CD4-positive, alpha-beta memory T cell (primary cell): ENCODE data around the gene CRYAA. TPM values are rescaled to one million over a fixed set of nuclear protein-coding genes. Genes with fewer than 3 reads are reported as not detected.

Experiments used
- CTCF ChIA-PET: fragments of 350-600 bp; sonication (Branson Sonifier 250); formaldehyde crosslinking; loops from one replicate; lab custom pipeline; 2021; ENCODE audit warnings: inconsistent platforms; ENCODE audit not compliant: partially characterized antibody; lab: Charles Lee
- POLR2A ChIA-PET: fragments of 350-600 bp; sonication (Branson Sonifier 250); formaldehyde crosslinking; loops from one replicate; lab custom pipeline; 2021; ENCODE audit not compliant: partially characterized antibody; lab: Charles Lee
- DNase-seq, 5 donors: peaks; one replicate each; pipeline versions ENCODE4 v3.0.0 to v3.0.0-alpha.2; 2020 to 2022; ENCODE audit warnings: mixed read lengths in 1 of 5
- H3K27ac ChIP-seq: one replicate; pipeline ENCODE4 v1.7.0; 2013; ENCODE audit warnings: low read depth, low read length
- H3K27me3 ChIP-seq: 2 replicates; pipeline ENCODE4 v1.7.0; 2013; ENCODE audit warnings: mild to moderate bottlenecking, low read length, moderate library complexity; ENCODE audit not compliant: insufficient read depth
- H3K36me3 ChIP-seq: 2 replicates; pipeline ENCODE4 v1.7.0; 2013; ENCODE audit warnings: mild to moderate bottlenecking, low read length, moderate library complexity; ENCODE audit not compliant: insufficient read depth
- H3K4me1 ChIP-seq: 2 replicates; pipeline ENCODE4 v1.7.0; 2013; ENCODE audit warnings: mild to moderate bottlenecking, low read length, moderate library complexity; ENCODE audit not compliant: insufficient read depth
- H3K4me3 ChIP-seq, 2 donors: one replicate each; pipeline ENCODE4 v1.7.0; 2013; ENCODE audit warnings: low read length in 2 of 2, mild to moderate bottlenecking in 1 of 2
- H3K9me3 ChIP-seq, 2 donors: one replicate each; pipeline ENCODE4 v1.7.0; 2013; ENCODE audit warnings: low read length in 2 of 2, control low read depth in 1 of 2; ENCODE audit not compliant: control insufficient read depth in 1 of 2
- H3K27ac Mint-ChIP-seq, 7 donors: one replicate each; pipeline ENCODE4 v1.8.0; 2020 to 2021; ENCODE audit warnings: mixed read lengths in 7 of 7, mild to moderate bottlenecking in 6 of 7, inconsistent platforms in 3 of 7, moderate library complexity in 3 of 7
- H3K27me3 Mint-ChIP-seq, 2 donors: one replicate each; pipeline ENCODE4 v1.8.0; 2020 to 2021; ENCODE audit warnings: mixed read lengths in 2 of 2
- H3K36me3 Mint-ChIP-seq, 2 donors: one replicate each; pipeline ENCODE4 v1.8.0; 2020 to 2021; ENCODE audit warnings: mixed read lengths in 2 of 2, inconsistent platforms in 1 of 2, mild to moderate bottlenecking in 1 of 2
- H3K4me1 Mint-ChIP-seq, 4 donors: one replicate each; pipeline ENCODE4 v1.8.0; 2020 to 2021; ENCODE audit warnings: mixed read lengths in 4 of 4, mild to moderate bottlenecking in 1 of 4
- H3K4me3 Mint-ChIP-seq, 8 donors: one replicate each; pipeline ENCODE4 v1.8.0; 2020 to 2021; ENCODE audit warnings: mixed read lengths in 8 of 8, mild to moderate bottlenecking in 7 of 8, moderate library complexity in 6 of 8, inconsistent platforms in 3 of 8
- H3K9me3 Mint-ChIP-seq, 8 donors: one replicate each; pipeline ENCODE4 v1.8.0; 2020 to 2021; ENCODE audit warnings: mixed read lengths in 8 of 8, mild to moderate bottlenecking in 5 of 8, inconsistent platforms in 3 of 8, moderate library complexity in 1 of 8
- intact Hi-C: fragments of 100-400 bp; cut with micrococcal nuclease; formaldehyde crosslinking; loops from one replicate; pipeline ENCODE4 v1.15.1; 2023
- polyA plus RNA-seq, 2 donors: library from polyadenylated mRNA; unstranded; fragments of 300-500 nt; fragmentation: Illumina TruSeq; gene quantifications; one replicate each; pipeline ENCODE4 v1.2.3, GENCODE V29; 2021
- total RNA-seq, 2 experiments: library from RNA; stranded (reverse); gene quantifications; one replicate each; pipeline ENCODE4 v1.2.3, GENCODE V29; 2021

The CRYAA gene
- total and polyA plus RNA-seq, 4 experiments from 2014 or later, result not detected

GRCh38 chr21:43194303-43195120, 25.7 kb downstream of the CRYAA start:
- no peaks in the 10 kb centered on the region for H3K36me3 ChIP-seq
- H3K36me3 Mint-ChIP-seq, result peaks cover 3 to 8% of the 10 kb centered on the region in 2 donors
- no peak overlapping the region for H3K27ac ChIP-seq
- no peaks in the 10 kb centered on the region for H3K9me3 ChIP-seq
- POLR2A ChIA-PET, result no interaction called here
- DNase-seq, result no peak
- H3K4me3 ChIP-seq, result no peak overlapping the region
- CTCF ChIA-PET, result no interaction called here
- peaks cover 4 to 9% (median 6%) of the 10 kb centered on the region in 4 donors for H3K4me1 Mint-ChIP-seq
- no peaks in the 10 kb centered on the region for H3K4me1 ChIP-seq
- intact Hi-C loops, result no loop called here
- no peak overlapping the region for H3K4me3 Mint-ChIP-seq
- H3K9me3 Mint-ChIP-seq, result peaks cover 4 to 24% (median 17%) of the 10 kb centered on the region in 8 donors
- H3K27me3 ChIP-seq, result no peaks in the 10 kb centered on the region
- peak overlapping the region in 1 of 7 donors; percentile 22 for H3K27ac Mint-ChIP-seq
- H3K27me3 Mint-ChIP-seq, result peaks cover 11 to 14% of the 10 kb centered on the region in 2 donors

GRCh38 chr21:43195121-43196021, 26.6 kb downstream of the CRYAA start:
- Mint-ChIP-seq H3K27ac (no peak overlapping the region), H3K27me3 (peaks cover 8 to 15% of the 10 kb centered on the region in 2 donors), H3K4me3 (no peak overlapping the region), H3K4me1 (peaks cover 2 to 9% (median 6%) of the 10 kb centered on the region in 4 donors), H3K9me3 (peaks cover 7 to 30% (median 22%) of the 10 kb centered on the region in 8 donors), H3K36me3 (peaks cover 4 to 8% of the 10 kb centered on the region in 2 donors)
- ChIA-PET POLR2A (no interaction called here), CTCF (no interaction called here)
- H3K9me3 ChIP-seq, result no peaks in the 10 kb centered on the region
- no peak for DNase-seq
- intact Hi-C loops, result no loop called here
- no peak overlapping the region for H3K4me3 ChIP-seq
- H3K27me3 ChIP-seq, result no peaks in the 10 kb centered on the region
- H3K27ac ChIP-seq, result no peak overlapping the region
- no peaks in the 10 kb centered on the region for H3K4me1 ChIP-seq
- H3K36me3 ChIP-seq, result no peaks in the 10 kb centered on the region

- Histone ChIP-seq H3K27ac (no peak overlapping the region), H3K4me3 (no peak overlapping the region), H3K27me3 (no peaks in the 10 kb centered on the region), H3K4me1 (no peaks in the 10 kb centered on the region), H3K9me3 (peaks cover 0 to 7% of the 10 kb centered on the region in 2 donors), H3K36me3 (no peaks in the 10 kb centered on the region)
- intact Hi-C loops, result no loop called here
- Mint-ChIP-seq H3K9me3 (peaks cover 7 to 43% (median 33%) of the 10 kb centered on the region in 8 donors), H3K27me3 (peaks cover 5 to 15% of the 10 kb centered on the region in 2 donors), H3K27ac (no peak overlapping the region), H3K36me3 (peaks cover 4 to 8% of the 10 kb centered on the region in 2 donors), H3K4me3 (peak overlapping the region in 1 of 8 donors; percentile 30), H3K4me1 (peaks cover 2 to 9% (median 6%) of the 10 kb centered on the region in 4 donors)
- ChIA-PET POLR2A (no interaction called here), CTCF (no interaction called here)
- no peak for DNase-seq
Observed at GRCh38 chr21:43196826-43197225, 28.0 kb downstream of the CRYAA start.

- CTCF ChIA-PET, result no interaction called here
Observed at GRCh38 chr21:43198376-43198775, 29.6 kb downstream of the CRYAA start.

GRCh38 chr21:43201491-43201890, 32.7 kb downstream of the CRYAA start:
- DNase-seq, result no peak
- no peak overlapping the region for H3K27ac Mint-ChIP-seq
- ChIA-PET POLR2A (no interaction called here), CTCF (no interaction called here)
- peaks cover 2 to 9% (median 6%) of the 10 kb centered on the region in 4 donors for H3K4me1 Mint-ChIP-seq
- no peak overlapping the region for H3K4me3 Mint-ChIP-seq
- H3K4me1 ChIP-seq, result no peaks in the 10 kb centered on the region
- H3K9me3 ChIP-seq, result peaks cover 0 to 7% of the 10 kb centered on the region in 2 donors
- no peak overlapping the region for H3K4me3 ChIP-seq
- H3K27me3 Mint-ChIP-seq, result peaks cover 10 to 16% of the 10 kb centered on the region in 2 donors
- H3K36me3 ChIP-seq, result no peaks in the 10 kb centered on the region
- H3K9me3 Mint-ChIP-seq, result peaks cover 7 to 63% (median 40%) of the 10 kb centered on the region in 8 donors
- H3K27me3 ChIP-seq, result no peaks in the 10 kb centered on the region
- H3K36me3 Mint-ChIP-seq, result peaks cover 4 to 5% of the 10 kb centered on the region in 2 donors
- intact Hi-C loops, result no loop called here
- no peak overlapping the region for H3K27ac ChIP-seq

More at GRCh38 chr21:43198376-43198775, 29.6 kb downstream of the CRYAA start:
- intact Hi-C loops, result no loop called here
- Mint-ChIP-seq H3K27me3 (peaks cover 5 to 15% of the 10 kb centered on the region in 2 donors), H3K27ac (peak overlapping the region in 2 of 7 donors; percentile 37 to 70), H3K36me3 (peaks cover 4 to 5% of the 10 kb centered on the region in 2 donors), H3K4me1 (peaks cover 2 to 9% (median 6%) of the 10 kb centered on the region in 4 donors), H3K4me3 (peak overlapping the region in 1 of 8 donors; percentile 52), H3K9me3 (peaks cover 7 to 53% (median 38%) of the 10 kb centered on the region in 8 donors)
- Histone ChIP-seq H3K4me1 (no peaks in the 10 kb centered on the region), H3K4me3 (no peak overlapping the region), H3K36me3 (no peaks in the 10 kb centered on the region), H3K9me3 (peaks cover 0 to 7% of the 10 kb centered on the region in 2 donors), H3K27ac (no peak overlapping the region), H3K27me3 (no peaks in the 10 kb centered on the region)
- DNase-seq, result no peak
- POLR2A ChIA-PET, result no interaction called here

- Mint-ChIP-seq H3K27ac (no peak overlapping the region), H3K27me3 (peaks cover 10 to 14% of the 10 kb centered on the region in 2 donors), H3K4me1 (no peaks in the 10 kb centered on the region), H3K4me3 (no peak overlapping the region), H3K36me3 (peaks cover 0 to 1% of the 10 kb centered on the region in 2 donors), H3K9me3 (peaks cover 3 to 51% (median 27%) of the 10 kb centered on the region in 8 donors)
- Histone ChIP-seq H3K36me3 (no peaks in the 10 kb centered on the region), H3K27me3 (no peaks in the 10 kb centered on the region), H3K9me3 (peaks cover 0 to 7% of the 10 kb centered on the region in 2 donors), H3K4me3 (no peak overlapping the region), H3K27ac (no peak overlapping the region), H3K4me1 (no peaks in the 10 kb centered on the region)
- ChIA-PET CTCF (no interaction called here), POLR2A (no interaction called here)
- intact Hi-C loops, result no loop called here
- no peak for DNase-seq
Observed at GRCh38 chr21:43203591-43203990, 34.8 kb downstream of the CRYAA start.

- no peak overlapping the region for H3K4me3 Mint-ChIP-seq
- Histone ChIP-seq H3K27ac (no peak overlapping the region), H3K36me3 (no peaks in the 10 kb centered on the region), H3K27me3 (no peaks in the 10 kb centered on the region), H3K4me3 (no peak overlapping the region), H3K4me1 (no peaks in the 10 kb centered on the region), H3K9me3 (peaks cover 0 to 7% of the 10 kb centered on the region in 2 donors)
- H3K36me3 Mint-ChIP-seq, result peaks cover 0 to 1% of the 10 kb centered on the region in 2 donors
- no peak overlapping the region for H3K27ac Mint-ChIP-seq
- ChIA-PET CTCF (no interaction called here), POLR2A (no interaction called here)
- intact Hi-C loops, result no loop called here
- DNase-seq, result no peak
- peaks cover 12 to 18% of the 10 kb centered on the region in 2 donors for H3K27me3 Mint-ChIP-seq
- peaks cover 3 to 41% (median 25%) of the 10 kb centered on the region in 8 donors for H3K9me3 Mint-ChIP-seq
- no peaks in the 10 kb centered on the region for H3K4me1 Mint-ChIP-seq
Observed at GRCh38 chr21:43204638-43205037, 35.8 kb downstream of the CRYAA start.
